Measurements from ENCODE around the gene TLE7.

The TLE7 gene

GRCh38 chr16:71387045-71387871, 54.6 kb downstream of the TLE7 start:
- no peak for ATAC-seq (ENCODE audit: low read depth)
- H3K9me3 Mint-ChIP-seq: peaks cover 2% of the 10 kb centered on the region
- H3K4me3 Mint-ChIP-seq: no peak overlapping the region
- H3K36me3 Mint-ChIP-seq: no peaks in the 10 kb centered on the region
- peaks cover 29% of the 10 kb centered on the region for H3K27me3 Mint-ChIP-seq
- no peak overlapping the region for H3K27ac Mint-ChIP-seq
- peaks cover 3% of the 10 kb centered on the region for H3K4me1 Mint-ChIP-seq
- no peak for DNase-seq (ENCODE audit: low spot score in 2 of 2)

- ATAC-seq (ENCODE audit: low read depth) (no peak), DNase-seq (ENCODE audit: low spot score in 2 of 2) (no peak)
- Mint-ChIP-seq H3K36me3 (no peaks in the 10 kb centered on the region), H3K9me3 (peaks cover 3% of the 10 kb centered on the region), H3K27me3 (peaks cover 21% of the 10 kb centered on the region), H3K27ac (no peak overlapping the region), H3K4me3 (no peak overlapping the region), H3K4me1 (peaks cover 3% of the 10 kb centered on the region)
Observed at GRCh38 chr16:71384073-71384724, 57.7 kb downstream of the TLE7 start.

GRCh38 chr16:71383054-71383773, 58.6 kb downstream of the TLE7 start:
- H3K27ac Mint-ChIP-seq: no peak overlapping the region
- H3K4me1 Mint-ChIP-seq: peaks cover 3% of the 10 kb centered on the region
- ATAC-seq (ENCODE audit: low read depth) (no peak), DNase-seq (ENCODE audit: low spot score in 2 of 2) (no peak)
- H3K9me3 Mint-ChIP-seq: peaks cover 3% of the 10 kb centered on the region
- H3K36me3 Mint-ChIP-seq: no peaks in the 10 kb centered on the region
- H3K27me3 Mint-ChIP-seq: peaks cover 21% of the 10 kb centered on the region
- H3K4me3 Mint-ChIP-seq: no peak overlapping the region

- DNase-seq (ENCODE audit: low spot score in 2 of 2) (no peak), ATAC-seq (ENCODE audit: low read depth) (no peak)
- peaks cover 19% of the 10 kb centered on the region for H3K27me3 Mint-ChIP-seq
- H3K4me1 Mint-ChIP-seq: peaks cover 3% of the 10 kb centered on the region
- H3K36me3 Mint-ChIP-seq: no peaks in the 10 kb centered on the region
- no peak overlapping the region for H3K4me3 Mint-ChIP-seq
- H3K9me3 Mint-ChIP-seq: peaks cover 7% of the 10 kb centered on the region
- no peak overlapping the region for H3K27ac Mint-ChIP-seq
Observed at GRCh38 chr16:71380831-71381230, 61.0 kb downstream of the TLE7 start.

Data from memory B cell (primary cell).